Measurements from ENCODE around the gene PPARG. TPM values are rescaled to one million over a fixed set of nuclear protein-coding genes. Genes with fewer than 3 reads are reported as not detected.

PPARG gene
- total and polyA plus RNA-seq, 2 donors (not counting 3 experiments of a cell fraction or from before 2014, with no cell fraction given): 0.15 to 1.3 TPM

DNA sequence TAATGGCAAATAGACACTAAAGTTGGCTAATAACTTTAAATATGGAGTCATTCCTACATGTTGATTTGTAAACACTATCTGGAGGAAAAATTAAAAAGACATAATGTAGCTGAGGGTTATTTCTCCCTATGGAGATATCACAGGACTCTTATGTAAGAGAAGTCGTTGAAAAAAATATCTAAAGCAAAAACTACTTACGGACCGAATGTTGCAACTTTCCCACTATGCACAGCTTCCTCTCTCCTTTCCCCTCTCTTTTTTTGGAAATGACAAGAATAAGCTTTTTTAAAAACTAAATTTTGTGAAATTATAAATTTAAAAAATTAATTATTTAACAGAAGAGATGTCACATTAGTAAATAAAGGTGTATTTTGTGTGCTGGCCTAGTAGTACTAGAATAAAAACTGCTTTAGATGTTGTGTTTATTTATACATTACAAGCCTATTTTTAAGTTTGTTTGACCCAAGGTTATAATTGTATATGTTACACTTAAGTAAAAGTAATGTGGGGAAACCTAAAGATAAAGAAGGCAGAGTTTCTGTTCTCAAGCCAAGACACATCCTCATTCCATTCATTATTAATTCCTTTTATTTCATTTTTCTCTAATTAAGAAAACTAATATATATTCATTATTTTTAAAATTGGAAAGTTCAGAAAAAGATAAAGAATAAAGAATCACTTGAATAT is 20.7 kb upstream of the PPARG start:
- dilution Hi-C loops (cut with MboI; ENCODE audit: extremely low pct_ligation_motif_present, low sequenced_read_pairs) (no loop called here), intact Hi-C loops (cut with micrococcal nuclease) (no loop called here)
- Histone ChIP-seq H4K20me1 (replicated peaks; ENCODE audit: control insufficient read depth, extremely low read depth, insufficient read depth, low read length) (no peaks in the 10 kb centered on the region), H3K4me2 (ENCODE audit: insufficient read depth, low read length) (no peak overlapping the region), H3K27me3 (ENCODE audit: control insufficient read depth in 2 of 2, insufficient read depth in 2 of 2, low read length in 2 of 2) (no peaks in the 10 kb centered on the region), H3K9me1 (replicated peaks; ENCODE audit: control insufficient read depth, extremely low read depth, insufficient read depth, low read length) (peaks cover 2% of the 10 kb centered on the region), H3K4me1 (ENCODE audit: control insufficient read depth, extremely low read depth, insufficient read depth, low read length) (no peaks in the 10 kb centered on the region), H3K4me3 (replicated peaks in 1 of 3; ENCODE audit: insufficient read depth in 1 of 3, low read depth in 1 of 3, low read length in 3 of 3) (no peak overlapping the region), H3K36me3 (ENCODE audit: control insufficient read depth in 2 of 2, extremely low read depth in 1 of 2, insufficient read depth in 2 of 2, low read length in 2 of 2) (no peaks in the 10 kb centered on the region), H3K9ac (replicated peaks; ENCODE audit: extremely low read depth, insufficient read depth, low read length) (no peak overlapping the region), H3K27ac (ENCODE audit: insufficient read depth, low read depth, low read length) (no peak overlapping the region), H2AFZ (ENCODE audit: low read depth, low read length) (no peak overlapping the region), H3K9me3 (replicated peaks; ENCODE audit: control insufficient read depth, insufficient read depth, low read length) (no peaks in the 10 kb centered on the region), H3K79me2 (ENCODE audit: control insufficient read depth, insufficient read depth, low read length) (no peaks in the 10 kb centered on the region)
- BruUV-seq (replicated peaks): no TSS peak
- ChIA-PET POLR2A (no interaction called here), CTCF (interaction anchor here (1.2 kb wide), 1 partner anchor 24 kb away, joined by 3 read pairs; no protein-coding TSS in a partner anchor)
- FAIRE-seq: no peak
- TF ChIP-seq GATA2 (IDR thresholded peaks at IDR 0.05; ENCODE audit: insufficient read depth, insufficient read length, low read depth, low read length) (no peak), POLR2AphosphoS5 (IDR thresholded peaks at IDR 0.05; ENCODE audit: insufficient read depth, low read depth, low read length) (no peak), JUN (IDR thresholded peaks at IDR 0.05; ENCODE audit: borderline replicate concordance, insufficient read depth, insufficient read length, low read depth) (no peak), FOS (IDR thresholded peaks at IDR 0.05; ENCODE audit: borderline replicate concordance, insufficient read depth, low read length) (no peak), MYC (IDR thresholded peaks at IDR 0.05; ENCODE audit: low read depth, low read length) (no peak), POLR2A (IDR thresholded peaks at IDR 0.05; ENCODE audit: low read depth, low read length) (no peak), EZH2 (IDR thresholded peaks at IDR 0.05; ENCODE audit: borderline replicate concordance, low read depth, low read length, severe bottlenecking) (no peak)
- TF ChIP-seq, protein P1, sequence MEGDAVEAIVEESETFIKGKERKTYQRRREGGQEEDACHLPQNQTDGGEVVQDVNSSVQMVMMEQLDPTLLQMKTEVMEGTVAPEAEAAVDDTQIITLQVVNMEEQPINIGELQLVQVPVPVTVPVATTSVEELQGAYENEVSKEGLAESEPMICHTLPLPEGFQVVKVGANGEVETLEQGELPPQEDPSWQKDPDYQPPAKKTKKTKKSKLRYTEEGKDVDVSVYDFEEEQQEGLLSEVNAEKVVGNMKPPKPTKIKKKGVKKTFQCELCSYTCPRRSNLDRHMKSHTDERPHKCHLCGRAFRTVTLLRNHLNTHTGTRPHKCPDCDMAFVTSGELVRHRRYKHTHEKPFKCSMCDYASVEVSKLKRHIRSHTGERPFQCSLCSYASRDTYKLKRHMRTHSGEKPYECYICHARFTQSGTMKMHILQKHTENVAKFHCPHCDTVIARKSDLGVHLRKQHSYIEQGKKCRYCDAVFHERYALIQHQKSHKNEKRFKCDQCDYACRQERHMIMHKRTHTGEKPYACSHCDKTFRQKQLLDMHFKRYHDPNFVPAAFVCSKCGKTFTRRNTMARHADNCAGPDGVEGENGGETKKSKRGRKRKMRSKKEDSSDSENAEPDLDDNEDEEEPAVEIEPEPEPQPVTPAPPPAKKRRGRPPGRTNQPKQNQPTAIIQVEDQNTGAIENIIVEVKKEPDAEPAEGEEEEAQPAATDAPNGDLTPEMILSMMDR (IDR thresholded peaks at IDR 0.05; ENCODE audit: extremely low read depth in 1 of 2, insufficient read depth in 1 of 2, low read depth in 1 of 2, low read length in 2 of 2): no peak
- TF ChIP-seq, protein P2, sequence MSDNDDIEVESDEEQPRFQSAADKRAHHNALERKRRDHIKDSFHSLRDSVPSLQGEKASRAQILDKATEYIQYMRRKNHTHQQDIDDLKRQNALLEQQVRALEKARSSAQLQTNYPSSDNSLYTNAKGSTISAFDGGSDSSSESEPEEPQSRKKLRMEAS (IDR thresholded peaks at IDR 0.05; ENCODE audit: insufficient read depth, insufficient read length): no peak
- no peak for DNase-seq (ENCODE audit: low read depth, low spot score)

Data from endothelial cell of umbilical vein (primary cell).